Heart left ventricle (tissue), 16 donors: Measurements from ENCODE around the gene UQCC2. TPM values are rescaled to one million over a fixed set of nuclear protein-coding genes. Genes with fewer than 3 reads are reported as not detected.

Experiments
- ATAC-seq, 4 donors: fragments of 200-7000 bp; cut with Tn5 transposase; one replicate each; pipeline ENCODE4 v1.9.1; 2020 to 2022; ENCODE audit warnings: moderate library complexity in 4 of 4, mild to moderate bottlenecking in 3 of 4, moderate number of reproducible peaks in 1 of 4
- DNase-seq, 5 donors: peaks; one replicate each; pipeline ENCODE4 v3.0.0-alpha.2; 2020
- H3K27ac ChIP-seq, 12 donors: fragments of 200-600 bp; sonication (generic) in 4 of 12; one replicate each; pipeline versions ENCODE4 v1.5.0 to v1.8.0; 2016 to 2022; ENCODE audit warnings: mild to moderate bottlenecking in 2 of 12
- H3K27me3 ChIP-seq, 9 donors: fragments of 200-600 bp; sonication (generic) in 2 of 9; one replicate each; pipeline versions ENCODE4 v1.5.1 to v1.8.0; 2016 to 2022; ENCODE audit warnings: mild to moderate bottlenecking in 3 of 9
- H3K36me3 ChIP-seq, 9 donors: fragments of 200-600 bp; sonication (generic) in 2 of 9; one replicate each; pipeline versions ENCODE4 v1.5.0 to v1.8.0; 2018 to 2022; ENCODE audit warnings: mild to moderate bottlenecking in 2 of 9
- H3K4me1 ChIP-seq, 12 donors: fragments of 200-600 bp; sonication (generic) in 4 of 12; one replicate each; pipeline versions ENCODE4 v1.5.0 to v1.8.0; 2016 to 2022; ENCODE audit warnings: mild to moderate bottlenecking in 3 of 12
- H3K4me3 ChIP-seq, 12 donors: fragments of 200-600 bp; sonication (generic) in 4 of 12; one replicate each; pipeline versions ENCODE4 v1.5.0 to v1.8.0; 2017 to 2022; ENCODE audit warnings: mild to moderate bottlenecking in 9 of 12, moderate library complexity in 4 of 12
- H3K9me3 ChIP-seq, 12 donors: fragments of 200-600 bp; sonication (generic) in 4 of 12; one replicate each; pipeline versions ENCODE4 v1.5.0 to v1.8.0; 2016 to 2022; ENCODE audit warnings: mild to moderate bottlenecking in 1 of 12
- POLR2A ChIP-seq, 2 donors: fragments of 450-650 bp; IDR thresholded peaks; one replicate each; pipeline ENCODE4 v1.6.1; 2017; ENCODE audit warnings: antibody characterized with exemption in 2 of 2, mild to moderate bottlenecking in 2 of 2, moderate library complexity in 2 of 2
- WGBS, 4 donors: extraction: QIAGEN DNeasy Blood & Tissue Kit in 2 of 4; methylation state at CpG; one replicate each; pipeline versions ENCODE4 v1.1.5 to v1.1.7; 2013 to 2018; 5-methylcytosine and 5-hydroxymethylcytosine counted together
- intact Hi-C, 10 donors: fragments of 100-400 bp; cut with DNase I; formaldehyde crosslinking; loops; one replicate each; pipeline versions ENCODE4 v1.11.1 to v1.14.2; 2022
- polyA plus RNA-seq, 2 donors: library from polyadenylated mRNA; stranded (reverse); fragments of 200-250 nt; gene quantifications; one replicate each; pipeline ENCODE4 v1.2.3, GENCODE V29; 2013
- total RNA-seq, 9 donors: library from RNA; depleted of rRNA in 2 of 9; stranded (reverse); fragments of >200 nt in 2 of 9; fragmentation: NEBNext Ultra II Directional in 3 of 9; extraction: Animal tissue kit (Norgen Biotek cat#: 25700) in 3 of 9; gene quantifications; one replicate each; pipeline versions ENCODE4 v1.1.0 to v1.2.4, GENCODE V29; 2016 to 2023
- TF ChIP-seq, protein P1 (sequence below), 12 donors: fragments of 200-600 bp; sonication (generic) in 4 of 12; IDR thresholded peaks; one replicate each; pipeline versions ENCODE4 v1.5.0 to v1.8.0; 2018 to 2022; ENCODE audit warnings: antibody characterized with exemption in 12 of 12, mild to moderate bottlenecking in 5 of 12
- donor health status: ischemic (EF 13 %, LVEDD 7.1; RV severe dilation, severe dysfunction).
- donor health status: healthy with polysubstance abuse.
- donor health status: DM: no; HTN: yes; CAD: no.
- donor health status: DM: no; HTN: no; CAD: no.
- donor health status: ischemic (EF 25% LVEDD 6.9; RV normal size, moderate dysfunction).
- donor health status: ischemic (EF 25% LVEDD 5.7; RV mildly dilated, moderate dysfunction).
- donor health status: healthy.
- donor health status: DM: yes; HTN: yes; CAD: no.
- donor health status: ischemic (EF 35%, LVEDD 5.7; RV mildly dilated, moderate dysfunction).
- donor health status: nonischemic (EF 11% LVEDD 7.7; RV severe dilation, severe dysfunction).
- donor health status: DM: yes; HTN: yes; CAD: no.
- donor health status: PGD.
- donor health status: ischemic (EF 29% LVEDD 5.4; RV normal size, mild dysfunction).
- donor health status: nonischemic (EF 23%, LVEDD 6.1; RV moderate dilation, normal function).

UQCC2 gene
- total and polyA plus RNA-seq, 11 donors = 88.5 to 496 (median 195) TPM

DNA sequence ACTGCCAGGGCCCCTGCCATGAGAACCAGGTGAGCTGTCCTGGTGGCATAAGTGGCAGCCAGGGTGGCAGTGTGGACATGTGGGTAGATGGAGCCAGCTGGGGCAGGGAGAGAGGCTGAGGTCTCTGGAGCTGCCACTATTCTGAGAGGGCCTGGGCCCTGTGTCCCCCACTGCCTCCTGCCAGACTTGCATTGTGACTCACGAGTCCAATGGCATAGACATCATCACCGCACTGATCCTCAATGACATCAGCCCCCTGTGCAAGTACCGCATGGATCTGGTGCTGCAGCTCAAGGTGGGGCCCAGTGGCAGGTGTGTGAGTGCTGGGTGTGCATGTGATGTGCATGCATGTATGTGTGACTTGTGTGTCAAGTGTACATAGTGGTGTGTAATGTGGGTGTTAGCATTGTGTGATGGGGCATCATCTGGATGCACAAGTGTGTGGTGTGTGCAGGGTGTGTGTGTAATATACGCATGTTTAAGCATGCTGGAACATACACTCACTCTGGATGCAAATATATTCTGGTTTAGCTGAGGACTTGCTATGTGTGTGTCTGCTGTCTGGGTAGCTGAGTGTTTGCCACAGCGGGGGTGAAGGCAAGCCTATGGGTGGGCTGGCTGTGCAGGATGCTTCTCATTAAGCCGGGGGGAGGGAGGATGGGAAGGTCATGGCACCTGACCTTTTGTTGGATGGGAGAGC lies 25.1 kb downstream of the UQCC2 start:
- Histone ChIP-seq H3K4me1 (peaks cover 0 to 14% (median 3%) of the 10 kb centered on the region in 12 donors), H3K27ac (no peak overlapping the region), H3K4me3 (no peak overlapping the region), H3K9me3 (no peaks in the 10 kb centered on the region), H3K27me3 (no peaks in the 10 kb centered on the region), H3K36me3 (peaks cover 0 to 87% (median 51%) of the 10 kb centered on the region in 9 donors)
- ATAC-seq (no peak), DNase-seq (no peak)
- no peak for TF ChIP-seq POLR2A (IDR thresholded peaks at IDR 0.05)
- TF ChIP-seq, protein P1, sequence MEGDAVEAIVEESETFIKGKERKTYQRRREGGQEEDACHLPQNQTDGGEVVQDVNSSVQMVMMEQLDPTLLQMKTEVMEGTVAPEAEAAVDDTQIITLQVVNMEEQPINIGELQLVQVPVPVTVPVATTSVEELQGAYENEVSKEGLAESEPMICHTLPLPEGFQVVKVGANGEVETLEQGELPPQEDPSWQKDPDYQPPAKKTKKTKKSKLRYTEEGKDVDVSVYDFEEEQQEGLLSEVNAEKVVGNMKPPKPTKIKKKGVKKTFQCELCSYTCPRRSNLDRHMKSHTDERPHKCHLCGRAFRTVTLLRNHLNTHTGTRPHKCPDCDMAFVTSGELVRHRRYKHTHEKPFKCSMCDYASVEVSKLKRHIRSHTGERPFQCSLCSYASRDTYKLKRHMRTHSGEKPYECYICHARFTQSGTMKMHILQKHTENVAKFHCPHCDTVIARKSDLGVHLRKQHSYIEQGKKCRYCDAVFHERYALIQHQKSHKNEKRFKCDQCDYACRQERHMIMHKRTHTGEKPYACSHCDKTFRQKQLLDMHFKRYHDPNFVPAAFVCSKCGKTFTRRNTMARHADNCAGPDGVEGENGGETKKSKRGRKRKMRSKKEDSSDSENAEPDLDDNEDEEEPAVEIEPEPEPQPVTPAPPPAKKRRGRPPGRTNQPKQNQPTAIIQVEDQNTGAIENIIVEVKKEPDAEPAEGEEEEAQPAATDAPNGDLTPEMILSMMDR (IDR thresholded peaks at IDR 0.05) = no peak
- 75 to 86% (median 82%) methylated on average over 6 of the region's 6 CpGs for WGBS, 4 donors
- intact Hi-C loops = no loop called here

DNA sequence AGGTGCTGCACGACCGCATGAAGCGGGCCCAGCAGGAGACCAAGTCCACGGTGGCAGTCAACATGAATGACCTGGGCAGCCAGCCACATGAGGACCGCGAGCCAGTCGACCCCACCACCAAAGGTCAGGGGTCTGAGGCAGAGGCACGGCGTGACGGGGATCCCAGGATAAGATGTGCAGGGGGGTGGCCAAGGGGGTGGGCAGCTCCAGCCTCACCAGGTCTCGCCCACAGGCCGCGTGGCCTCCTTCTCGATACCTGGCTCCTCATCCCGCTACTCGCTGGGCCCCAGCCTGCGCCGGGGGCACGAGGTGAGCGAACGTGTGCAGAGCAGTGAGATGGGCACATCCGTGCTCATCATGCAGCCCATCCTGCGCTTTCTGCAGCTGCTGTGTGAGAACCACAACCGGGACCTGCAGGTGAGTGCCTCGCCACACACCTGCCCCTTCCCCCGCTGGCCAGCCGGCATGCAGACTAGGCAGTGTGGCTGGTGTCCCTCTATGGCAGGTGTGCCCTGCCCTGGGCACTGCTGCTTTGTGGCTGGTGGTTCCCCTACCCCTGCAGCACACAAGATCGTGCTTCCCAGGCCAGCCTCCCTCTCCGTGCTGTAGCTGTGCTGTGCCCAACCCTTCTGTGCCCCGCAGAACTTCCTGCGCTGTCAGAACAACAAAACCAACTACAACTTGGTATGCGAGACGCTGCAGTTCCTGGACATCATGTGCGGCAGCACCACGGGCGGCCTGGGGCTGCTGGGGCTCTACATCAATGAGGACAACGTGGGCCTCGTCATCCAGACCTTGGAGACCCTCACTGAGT lies 25.9 kb downstream of the UQCC2 start:
- TF ChIP-seq, protein P1 (IDR thresholded peaks at IDR 0.05) = no peak
- no peak for TF ChIP-seq POLR2A (IDR thresholded peaks at IDR 0.05)
- Histone ChIP-seq H3K27ac (no peak overlapping the region), H3K4me1 (peaks cover 0 to 9% (median 0%) of the 10 kb centered on the region in 12 donors), H3K27me3 (no peaks in the 10 kb centered on the region), H3K9me3 (no peaks in the 10 kb centered on the region), H3K4me3 (no peak overlapping the region), H3K36me3 (peaks cover 0 to 85% (median 49%) of the 10 kb centered on the region in 9 donors)
- intact Hi-C loops = no loop called here
- 90 to 95% (median 92%) methylated on average over 15 to 38 of the region's 38 CpGs for WGBS, 4 donors
- DNase-seq = no peak
- ATAC-seq = no peak

DNA sequence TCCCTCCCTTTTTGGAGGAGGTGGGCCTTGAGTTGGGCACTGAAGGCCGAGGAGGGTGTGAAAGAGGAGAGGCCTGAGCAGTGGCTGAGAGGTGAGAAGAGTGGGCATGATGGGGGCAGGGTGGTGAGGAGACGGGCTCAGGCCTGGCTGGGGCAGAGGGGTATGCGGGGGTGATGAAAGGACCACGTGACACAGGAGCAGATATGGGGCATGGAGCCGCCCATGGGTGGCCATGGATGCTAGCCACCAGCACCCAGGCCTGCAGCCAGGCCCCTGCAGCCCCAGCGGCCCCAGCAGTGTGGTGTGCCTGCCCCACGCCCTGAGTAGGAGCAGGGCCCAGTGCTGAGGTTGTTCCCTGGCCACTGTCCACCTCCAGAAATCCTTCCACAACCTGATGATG lies 26.5 kb downstream of the UQCC2 start:
- H3K9me3 ChIP-seq = no peaks in the 10 kb centered on the region
- H3K4me3 ChIP-seq = no peak overlapping the region
- ATAC-seq (no peak), DNase-seq (peak in 1 of 5 donors; percentile 63)
- TF ChIP-seq, protein P1 (IDR thresholded peaks at IDR 0.05) = no peak
- TF ChIP-seq POLR2A (IDR thresholded peaks at IDR 0.05) = no peak
- peaks cover 0 to 89% (median 51%) of the 10 kb centered on the region in 9 donors for H3K36me3 ChIP-seq
- H3K27ac ChIP-seq = no peak overlapping the region
- WGBS, 4 donors = 89 to 97% (median 96%) methylated on average over 5 to 7 of the region's 7 CpGs
- H3K4me1 ChIP-seq = peaks cover 0 to 3% (median 0%) of the 10 kb centered on the region in 12 donors
- H3K27me3 ChIP-seq = no peaks in the 10 kb centered on the region
- intact Hi-C loops = no loop called here

DNA sequence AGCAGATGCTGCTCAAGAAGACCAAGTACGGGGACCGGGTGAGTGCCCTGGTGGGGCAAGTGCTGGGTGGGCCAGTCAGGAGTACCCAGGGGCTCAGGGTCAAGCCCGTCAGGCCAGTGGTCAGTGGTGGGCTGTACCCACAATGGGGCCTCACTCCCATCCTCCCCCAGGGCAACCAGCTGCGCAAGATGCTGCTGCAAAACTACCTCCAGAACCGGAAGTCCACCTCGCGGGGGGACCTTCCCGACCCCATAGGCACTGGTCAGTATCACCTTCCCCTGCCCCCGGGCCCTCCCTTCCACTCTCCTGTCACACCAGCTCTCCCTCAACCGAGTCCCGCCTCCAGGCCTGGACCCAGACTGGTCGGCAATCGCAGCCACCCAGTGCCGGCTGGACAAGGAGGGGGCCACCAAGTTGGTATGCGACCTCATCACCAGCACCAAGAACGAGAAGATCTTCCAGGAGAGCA lies 27.0 kb downstream of the UQCC2 start:
- TF ChIP-seq, protein P1 (IDR thresholded peaks at IDR 0.05) = no peak
- TF ChIP-seq POLR2A (IDR thresholded peaks at IDR 0.05) = no peak
- H3K4me1 ChIP-seq = no peaks in the 10 kb centered on the region
- peaks cover 0 to 93% (median 54%) of the 10 kb centered on the region in 9 donors for H3K36me3 ChIP-seq
- no peak for ATAC-seq
- no peaks in the 10 kb centered on the region for H3K27me3 ChIP-seq
- peak in 1 of 5 donors; percentile 52 for DNase-seq
- no peak overlapping the region for H3K27ac ChIP-seq
- H3K4me3 ChIP-seq = no peak overlapping the region
- intact Hi-C loops = no loop called here
- H3K9me3 ChIP-seq = no peaks in the 10 kb centered on the region
- 95 to 96% (median 95%) methylated on average over 14 to 16 of the region's 16 CpGs for WGBS, 4 donors
